Neural crest cell (in vitro differentiated cells): ENCODE results near the gene MTA1. TPM values are rescaled to one million over a fixed set of nuclear protein-coding genes. Genes with fewer than 3 reads are reported as not detected.

Source experiments
- DNase-seq: peaks from one replicate; pipeline ENCODE4 v3.0.0; 2021; ENCODE audit warnings: low read depth, mixed read lengths, low spot score
- H3K27ac Mint-ChIP-seq: one replicate; pipeline ENCODE4 v1.8.0; 2021; ENCODE audit warnings: mild to moderate bottlenecking, mixed read lengths; ENCODE audit not compliant: unreplicated experiment
- H3K27me3 Mint-ChIP-seq: 2 replicates; pipeline ENCODE4 v1.8.0; 2021; ENCODE audit warnings: low read depth, mild to moderate bottlenecking, mixed read lengths
- H3K36me3 Mint-ChIP-seq: 2 replicates; pipeline ENCODE4 v1.8.0; 2021; ENCODE audit warnings: low read depth, mild to moderate bottlenecking, mixed read lengths
- H3K4me1 Mint-ChIP-seq: 2 replicates; pipeline ENCODE4 v1.8.0; 2021; ENCODE audit warnings: mixed read lengths
- H3K4me3 Mint-ChIP-seq: one replicate; pipeline ENCODE4 v1.8.0; 2021; ENCODE audit warnings: mild to moderate bottlenecking, mixed read lengths
- H3K9me3 Mint-ChIP-seq: 2 replicates; pipeline ENCODE4 v1.8.0; 2021; ENCODE audit warnings: mixed read lengths
- total RNA-seq: library from RNA; stranded (reverse); gene quantifications from 2 replicates; pipeline ENCODE4 v1.2.1, GENCODE V29; 2021
- TF ChIP-seq, protein P1 (sequence below): fragments of 200-600 bp; sonication (generic); conservative IDR thresholded peaks from 2 replicates; pipeline ENCODE4 v1.5.0; 2021; ENCODE audit warnings: antibody characterized with exemption, mild to moderate bottlenecking

MTA1 gene
- total RNA-seq, 1 donor from 2014 or later = 246 TPM

DNA sequence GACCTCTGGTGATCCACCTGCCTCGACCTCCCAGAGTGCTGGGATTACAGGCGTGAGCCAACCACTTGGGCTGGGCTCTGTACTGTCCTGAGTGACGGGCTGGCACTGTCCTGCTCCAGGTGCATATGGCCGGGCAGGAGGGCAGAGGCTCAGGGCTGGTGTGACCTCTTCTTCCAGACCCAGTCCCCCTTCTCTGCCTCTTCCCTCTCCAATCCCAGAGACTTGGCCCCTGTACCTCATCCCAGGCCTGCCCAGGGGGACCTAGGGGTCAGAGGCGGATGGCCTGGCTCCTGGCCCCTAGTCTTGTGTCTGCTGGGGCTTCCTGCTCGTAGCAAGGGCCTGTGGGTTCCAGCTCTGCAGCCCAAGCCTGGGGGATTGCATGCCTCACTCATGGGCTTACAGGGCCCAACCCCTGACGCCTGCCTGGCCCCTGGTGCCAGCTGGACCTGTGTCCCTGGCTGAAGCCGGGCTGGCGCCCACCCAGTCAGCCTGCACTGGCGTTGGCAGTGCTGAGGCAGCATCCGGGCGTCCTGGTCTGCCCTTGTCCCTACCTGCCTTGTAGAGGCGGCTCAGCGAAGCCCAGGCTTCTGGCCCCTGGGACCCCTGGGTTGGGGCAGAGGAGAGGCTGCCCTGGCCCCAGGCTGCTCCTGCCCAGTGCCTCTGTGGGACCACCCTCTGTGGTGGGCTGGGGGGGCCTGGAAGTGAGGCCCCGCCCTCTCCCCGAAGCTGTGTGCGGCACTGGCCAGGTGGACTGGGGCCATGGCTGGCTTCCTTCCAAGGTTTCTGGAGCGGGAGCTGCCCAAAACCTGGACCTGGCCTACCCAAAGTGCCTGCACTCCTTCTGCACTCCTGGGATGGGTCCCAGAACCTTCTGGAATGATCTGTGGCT, 75.7 kb downstream of the MTA1 start:
- Mint-ChIP-seq H3K27ac (no peak overlapping the region), H3K4me3 (no peak overlapping the region), H3K27me3 (peaks cover 4% of the 10 kb centered on the region), H3K4me1 (peaks cover 15% of the 10 kb centered on the region), H3K9me3 (no peaks in the 10 kb centered on the region), H3K36me3 (no peaks in the 10 kb centered on the region)
- no peak for DNase-seq
- TF ChIP-seq, protein P1, sequence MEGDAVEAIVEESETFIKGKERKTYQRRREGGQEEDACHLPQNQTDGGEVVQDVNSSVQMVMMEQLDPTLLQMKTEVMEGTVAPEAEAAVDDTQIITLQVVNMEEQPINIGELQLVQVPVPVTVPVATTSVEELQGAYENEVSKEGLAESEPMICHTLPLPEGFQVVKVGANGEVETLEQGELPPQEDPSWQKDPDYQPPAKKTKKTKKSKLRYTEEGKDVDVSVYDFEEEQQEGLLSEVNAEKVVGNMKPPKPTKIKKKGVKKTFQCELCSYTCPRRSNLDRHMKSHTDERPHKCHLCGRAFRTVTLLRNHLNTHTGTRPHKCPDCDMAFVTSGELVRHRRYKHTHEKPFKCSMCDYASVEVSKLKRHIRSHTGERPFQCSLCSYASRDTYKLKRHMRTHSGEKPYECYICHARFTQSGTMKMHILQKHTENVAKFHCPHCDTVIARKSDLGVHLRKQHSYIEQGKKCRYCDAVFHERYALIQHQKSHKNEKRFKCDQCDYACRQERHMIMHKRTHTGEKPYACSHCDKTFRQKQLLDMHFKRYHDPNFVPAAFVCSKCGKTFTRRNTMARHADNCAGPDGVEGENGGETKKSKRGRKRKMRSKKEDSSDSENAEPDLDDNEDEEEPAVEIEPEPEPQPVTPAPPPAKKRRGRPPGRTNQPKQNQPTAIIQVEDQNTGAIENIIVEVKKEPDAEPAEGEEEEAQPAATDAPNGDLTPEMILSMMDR = no peak

DNA sequence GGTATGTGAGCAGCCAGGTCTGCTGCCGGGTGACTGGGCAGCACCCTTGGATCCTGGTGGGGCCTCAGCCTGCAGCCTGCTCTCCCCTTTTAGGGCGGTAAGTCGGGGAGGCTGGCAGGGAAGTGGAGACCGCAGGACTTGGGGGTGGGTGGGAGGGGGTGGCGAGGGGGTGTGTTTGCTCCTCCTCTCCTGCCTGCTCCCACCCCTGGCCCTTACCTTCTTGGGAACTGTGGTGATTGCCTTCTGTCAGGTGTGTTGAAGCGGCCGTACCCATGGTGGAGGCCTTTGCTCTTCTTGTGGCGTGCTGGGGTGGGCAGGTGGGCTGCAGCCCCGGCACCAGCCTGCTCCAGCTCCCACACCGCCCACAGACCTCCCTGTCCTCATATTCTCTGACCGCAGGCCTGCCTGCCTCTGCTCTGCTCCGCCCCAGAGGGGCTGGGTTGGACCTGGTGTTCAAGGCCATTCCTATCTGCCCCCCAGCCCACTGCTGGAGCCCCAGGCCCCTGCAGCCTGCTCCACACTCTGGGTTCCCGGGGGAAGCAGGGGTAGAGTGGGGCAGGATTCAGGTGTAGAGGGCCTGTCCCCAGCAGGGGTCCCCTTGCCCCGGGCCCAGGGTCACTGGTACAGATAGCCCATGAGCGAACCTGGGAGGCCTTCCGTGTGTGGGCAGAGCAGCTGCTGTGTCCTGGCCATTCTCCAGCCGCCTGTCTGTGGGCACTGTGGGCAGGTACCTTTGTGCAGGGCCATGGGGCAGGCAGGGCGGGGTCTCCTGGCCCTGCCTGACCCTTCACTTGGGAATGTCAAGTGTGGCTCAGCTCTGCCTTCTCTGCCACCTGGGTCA, 76.6 kb downstream of the MTA1 start:
- Mint-ChIP-seq H3K4me1 (peaks cover 16% of the 10 kb centered on the region), H3K27ac (peak overlapping the region; percentile 35), H3K36me3 (no peaks in the 10 kb centered on the region), H3K9me3 (no peaks in the 10 kb centered on the region), H3K27me3 (no peaks in the 10 kb centered on the region), H3K4me3 (no peak overlapping the region)
- TF ChIP-seq, protein P1 = no peak
- no peak for DNase-seq

DNA sequence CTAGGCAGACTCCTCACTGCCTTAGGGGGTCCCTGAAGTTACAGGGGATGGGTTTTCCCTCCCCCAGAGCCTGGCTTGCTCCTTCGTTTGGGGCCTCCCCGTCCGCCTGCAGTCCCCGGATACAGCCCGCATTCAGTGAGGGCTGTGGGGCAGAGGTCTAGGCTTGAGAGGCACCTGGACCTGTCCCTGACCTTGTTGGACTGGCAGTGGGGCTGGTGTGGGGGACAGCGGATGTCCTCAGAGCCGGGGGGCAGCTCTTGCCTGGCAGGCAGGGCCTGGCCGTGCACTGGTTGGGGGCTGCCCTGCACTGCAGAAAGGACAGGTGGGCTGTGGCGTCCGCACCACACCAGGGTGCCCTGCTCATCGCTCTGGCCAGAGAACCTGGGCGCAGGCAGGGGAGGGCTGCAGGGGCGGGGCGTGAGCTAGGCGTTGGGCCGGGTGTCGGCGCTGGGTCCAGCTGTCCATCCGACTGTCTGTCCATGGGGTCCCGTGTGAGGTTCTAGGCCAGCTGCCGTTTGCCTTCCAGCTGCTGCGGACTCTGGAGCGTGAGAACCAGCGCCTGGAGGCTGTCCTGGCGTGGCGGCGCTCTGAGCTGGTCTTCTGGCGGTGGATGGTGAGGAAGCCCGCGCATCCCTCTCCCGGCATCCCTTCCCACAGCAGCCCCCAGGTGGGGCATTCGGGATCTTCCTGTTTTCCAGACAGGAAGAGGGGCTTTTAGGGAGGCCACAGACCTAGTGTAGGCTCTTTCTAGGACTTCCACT, 77.4 kb downstream of the MTA1 start:
- no peak for DNase-seq
- Mint-ChIP-seq H3K27ac (no peak overlapping the region), H3K36me3 (no peaks in the 10 kb centered on the region), H3K4me3 (no peak overlapping the region), H3K27me3 (no peaks in the 10 kb centered on the region), H3K9me3 (no peaks in the 10 kb centered on the region), H3K4me1 (peaks cover 16% of the 10 kb centered on the region)
- TF ChIP-seq, protein P1 = no peak

DNA sequence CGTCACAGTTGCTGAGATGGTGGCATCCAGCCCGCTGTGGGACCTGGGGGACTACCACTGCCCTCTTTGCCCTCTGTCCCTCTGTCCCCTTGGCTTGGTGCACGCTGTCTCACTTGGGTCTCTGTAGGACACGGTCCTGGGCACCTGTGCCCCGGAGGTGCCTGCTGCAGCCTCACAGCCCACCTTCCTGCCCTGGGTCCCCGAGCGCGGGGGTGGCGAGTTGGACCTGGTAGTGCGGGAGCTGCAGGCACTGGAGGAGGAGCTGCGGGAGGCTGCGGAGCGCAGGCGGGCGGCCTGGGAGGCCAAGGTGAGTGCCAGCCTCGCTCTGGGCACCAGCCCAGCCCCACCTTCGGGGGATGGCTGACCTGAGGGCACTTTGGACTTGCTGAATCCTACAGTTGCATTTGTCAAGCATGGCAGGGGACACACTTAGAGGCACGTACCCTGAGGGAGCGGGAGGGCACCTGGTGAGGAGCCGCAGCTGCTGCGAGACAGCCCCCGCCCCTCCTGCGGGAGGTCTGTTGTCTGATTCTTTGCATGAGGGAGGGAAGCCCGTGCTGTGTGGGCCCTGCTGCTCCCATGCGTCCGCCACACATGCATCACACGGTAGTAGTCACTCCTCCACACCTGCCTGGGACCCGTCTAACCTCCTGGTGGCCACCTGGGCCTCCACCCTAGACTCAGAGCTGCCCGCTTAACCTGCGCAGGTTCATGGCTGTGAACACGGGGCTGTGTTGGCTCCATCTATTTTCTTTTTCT, 78.2 kb downstream of the MTA1 start:
- no peaks in the 10 kb centered on the region for H3K36me3 Mint-ChIP-seq
- H3K9me3 Mint-ChIP-seq = no peaks in the 10 kb centered on the region
- peaks cover 4% of the 10 kb centered on the region for H3K27me3 Mint-ChIP-seq
- TF ChIP-seq, protein P1 = no peak
- no peak for DNase-seq
- H3K4me1 Mint-ChIP-seq = peaks cover 16% of the 10 kb centered on the region
- peak overlapping the region; percentile 27 for H3K4me3 Mint-ChIP-seq
- H3K27ac Mint-ChIP-seq = peak overlapping the region; percentile 62
